Measurements from ENCODE around the gene VPS26A.
A peak's percentile ranks its signal among the peaks of the same experiment; 100 is the strongest.

Gene VPS26A

GRCh38 chr10:69123747-69124562 is at the start of gene VPS26A:
VPS26A (plus strand) TSS chr10:69124178; CDS start chr10:69124278, 100 bp downstream.
- DNase-seq = peak; percentile 91

- DNase-seq = no peak
Measured at GRCh38 chr10:69074532-69074931, 49.4 kb upstream of the VPS26A start.

- DNase-seq = no peak
Measured at GRCh38 chr10:69075431-69075830, 48.5 kb upstream of the VPS26A start.

GRCh38 chr10:69078311-69078710 is 45.7 kb upstream of the VPS26A start:
- DNase-seq = no peak

GRCh38 chr10:69080226-69080625 is 43.8 kb upstream of the VPS26A start:
- DNase-seq = no peak

- DNase-seq = no peak
Measured at GRCh38 chr10:69086001-69086509, 37.9 kb upstream of the VPS26A start.

GRCh38 chr10:69087590-69088470 is 36.1 kb upstream of the VPS26A start, which contains the start of gene SRGN:
SRGN (plus strand) TSS chr10:69088103; CDS start chr10:69088158, 55 bp downstream.
- DNase-seq = no peak

- DNase-seq = no peak
Measured at GRCh38 chr10:69088471-69088769, 35.6 kb upstream of the VPS26A start.

- no peak for DNase-seq
Measured at GRCh38 chr10:69088801-69089501, 35.0 kb upstream of the VPS26A start.

- no peak for DNase-seq
Measured at GRCh38 chr10:69089638-69090599, 34.1 kb upstream of the VPS26A start.

GRCh38 chr10:69090685-69091084 is 33.3 kb upstream of the VPS26A start:
- no peak for DNase-seq

- DNase-seq = no peak
Measured at GRCh38 chr10:69091143-69091651, 32.8 kb upstream of the VPS26A start.

GRCh38 chr10:69092959-69093850 is 30.8 kb upstream of the VPS26A start:
- peak; percentile 83 for DNase-seq

GRCh38 chr10:69093933-69094332 is 30.0 kb upstream of the VPS26A start:
- DNase-seq = no peak

- DNase-seq = no peak
Measured at GRCh38 chr10:69096045-69096444, 27.9 kb upstream of the VPS26A start.

GRCh38 chr10:69097729-69098128 is 26.2 kb upstream of the VPS26A start:
- no peak for DNase-seq

GRCh38 chr10:69100136-69100872 is 23.7 kb upstream of the VPS26A start:
- no peak for DNase-seq

- DNase-seq = no peak
Measured at GRCh38 chr10:69101451-69102095, 22.4 kb upstream of the VPS26A start.

- DNase-seq = no peak
Measured at GRCh38 chr10:69102440-69102839, 21.5 kb upstream of the VPS26A start.

All from NCI-H1694 (cell line).